ENCODE measurements around the gene CCDC146. TPM values are rescaled to one million over a fixed set of nuclear protein-coding genes. Genes with fewer than 3 reads are reported as not detected.

CCDC146 gene
- total RNA-seq, 8 experiments from 2014 or later = 3.3 to 32.5 (median 7.7) TPM

GRCh38 chr7:77338883-77339629, 216.6 kb downstream of the CCDC146 start:
- Histone ChIP-seq H3K4me3 (no peak overlapping the region), H3K27ac (no peak overlapping the region), H3K4me1 (replicated peaks in 1 of 2) (no peaks in the 10 kb centered on the region)
- WGBS, 10 experiments = 59 to 100% (median 80%) methylated on average over 1 to 5 of the region's 5 CpGs; no CpG with 5 or more reads in 3 of the 10 experiments
- ATAC-seq (replicated peaks in 6 of 8) = no peak
- in situ Hi-C loops (cut with MboI; ENCODE audit: low pct_unique_long_range_greater_than_20kb in 2 of 9, low sequenced_read_pairs in 9 of 9, unreplicated experiment in 9 of 9) = no loop called here

- in situ Hi-C loops (cut with MboI; ENCODE audit: low pct_unique_long_range_greater_than_20kb in 2 of 9, low sequenced_read_pairs in 9 of 9, unreplicated experiment in 9 of 9) = no loop called here
- WGBS, 10 experiments = 0 to 100% (median 46%) methylated on average over 1 to 5 of the region's 5 CpGs
- Histone ChIP-seq H3K4me1 (replicated peaks in 1 of 2) (no peaks in the 10 kb centered on the region), H3K27ac (no peak overlapping the region), H3K4me3 (no peak overlapping the region)
- no peak for ATAC-seq (replicated peaks in 6 of 8)
These were observed 217.3 kb downstream of the CCDC146 start for GRCh38 chr7:77339726-77340125.

Other genes starting within 250 kb of the CCDC146 start
- gene SPDYE17, start 90.3 kb upstream of the CCDC146 start, total RNA-seq = not detected
- 1 to 10 TPM in 2 of 8 experiments, under 1 TPM in 5, not detected in 1; 0.29 to 2.3 (median 0.66) TPM for gene SPDYE18, start 60.1 kb upstream of the CCDC146 start, total RNA-seq
- gene FGL2, start 77.2 kb downstream of the CCDC146 start, total RNA-seq = 10 to 100 TPM in 3 of 8 experiments, 1 to 10 TPM in 1, under 1 TPM in 4; 0.04 to 59.1 (median 1.4) TPM

Data from motor neuron (in vitro differentiated cells).